Esophagus mucosa (tissue), 1 donor: ENCODE results near the gene RTL9. TPM values are rescaled to one million over a fixed set of nuclear protein-coding genes. Genes with fewer than 3 reads are reported as not detected.
"Not testable (repeated sequence)": the region's sequence is repeated elsewhere in the genome, so short reads cannot be mapped to it uniquely, and the experiment has no call there.

ENCODE experiments used
- ATAC-seq: fragments of 200-7000 bp; cut with Tn5 transposase; one replicate; pipeline ENCODE4 v1.9.1; 2020
- total RNA-seq: library from RNA; stranded (reverse); gene quantifications from one replicate; pipeline ENCODE4 v1.2.4, GENCODE V29; 2023
- donor health status: DM: yes; HTN: yes; CAD: no.

RTL9 gene
- total RNA-seq: not detected

DNA sequence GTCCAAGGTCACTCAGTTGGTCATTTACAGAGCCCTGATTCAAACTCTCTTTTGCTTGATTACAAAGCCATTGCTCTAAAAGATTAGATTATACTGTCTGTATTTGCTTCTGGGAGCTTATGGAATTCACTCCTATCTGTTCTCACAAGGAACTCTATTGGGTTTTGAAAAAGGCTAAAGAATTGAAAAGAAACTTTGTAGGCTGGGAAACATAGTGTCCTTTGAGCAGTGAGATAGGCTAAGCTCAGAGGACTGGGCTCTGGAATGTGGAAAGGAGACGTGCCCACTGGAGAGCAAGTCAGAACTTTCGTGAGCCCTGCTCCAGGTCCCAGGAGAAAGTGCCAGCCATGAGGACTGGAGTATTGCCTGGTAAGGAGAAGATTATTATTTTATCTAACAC is at the start of gene RTL9:
RTL9 (plus strand) TSS at position 301 of the 400 bp plus-strand sequence. CDS start 91,770 bp downstream, outside the sequence.
- no peak for ATAC-seq

- ATAC-seq: no peak
Measured at GRCh38 chrX:110310000-110310790, 48.5 kb upstream of the RTL9 start.

DNA sequence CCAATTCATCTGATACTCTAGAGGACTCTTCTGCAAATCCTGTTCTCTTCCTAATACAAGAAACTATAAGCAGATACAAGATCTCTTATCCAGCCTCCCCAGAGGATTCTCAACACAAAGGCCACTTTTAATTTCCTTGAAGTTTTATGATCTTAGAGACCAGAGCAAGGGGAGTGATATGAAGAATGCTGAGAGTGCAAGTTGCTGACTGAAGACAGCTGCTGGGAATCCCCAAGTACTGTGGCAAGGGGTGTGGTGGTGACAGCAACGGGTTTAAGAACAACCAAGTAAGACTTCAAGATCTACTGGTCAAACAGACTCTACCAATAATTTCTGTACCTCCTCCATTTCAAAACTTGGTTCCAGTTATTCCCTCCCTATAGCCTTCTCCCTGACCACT is 47.8 kb upstream of the RTL9 start:
- peak; percentile 80 for ATAC-seq

DNA sequence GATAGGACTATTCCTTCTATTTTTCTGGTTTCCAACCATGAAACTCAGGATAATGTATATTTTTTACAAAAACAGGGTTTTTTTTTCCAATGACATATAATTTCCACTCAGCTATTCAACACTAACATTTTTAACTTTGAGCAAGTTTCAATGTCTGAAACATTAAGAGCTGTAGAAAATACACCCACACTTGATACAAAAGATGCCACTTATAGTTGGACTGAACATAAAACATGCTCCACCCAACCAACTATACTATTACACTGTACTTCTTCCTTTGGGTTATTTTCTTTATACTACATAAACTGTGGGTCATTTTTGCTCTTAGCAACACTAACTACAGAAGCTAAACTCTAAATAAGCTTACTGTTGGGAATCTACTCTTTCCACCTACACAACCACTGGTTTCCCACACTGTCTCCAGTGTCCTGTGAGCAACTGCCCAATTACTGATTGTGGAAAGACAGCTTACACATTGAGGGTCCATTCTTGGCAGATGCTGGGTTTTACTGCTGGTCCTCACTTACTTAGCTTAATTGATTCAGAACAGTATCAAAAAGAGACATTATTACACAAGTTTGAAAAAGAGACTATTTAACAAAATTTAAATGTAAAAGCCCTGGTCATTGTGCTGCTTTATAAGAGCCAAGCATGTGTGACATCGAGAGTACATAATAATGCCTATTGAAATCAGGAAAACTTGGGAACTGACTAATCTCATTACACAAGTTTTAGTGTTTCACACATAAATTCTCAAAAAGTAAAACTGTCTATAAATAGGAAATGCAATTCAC is 47.0 kb upstream of the RTL9 start:
- no peak for ATAC-seq

- ATAC-seq: no peak
Measured at GRCh38 chrX:110315551-110315950, 43.1 kb upstream of the RTL9 start.

GRCh38 chrX:110316351-110317060 is 42.1 kb upstream of the RTL9 start:
- no peak for ATAC-seq

GRCh38 chrX:110317061-110317819 is 41.4 kb upstream of the RTL9 start:
- ATAC-seq: peak; percentile 47

GRCh38 chrX:110317820-110318663 is 40.6 kb upstream of the RTL9 start, which contains the start of gene AMMECR1:
Gene AMMECR1, minus strand, starts transcription at chrX:110318085. Its CDS starts 14 bp downstream, at chrX:110318071.
- peak; percentile 96 for ATAC-seq

DNA sequence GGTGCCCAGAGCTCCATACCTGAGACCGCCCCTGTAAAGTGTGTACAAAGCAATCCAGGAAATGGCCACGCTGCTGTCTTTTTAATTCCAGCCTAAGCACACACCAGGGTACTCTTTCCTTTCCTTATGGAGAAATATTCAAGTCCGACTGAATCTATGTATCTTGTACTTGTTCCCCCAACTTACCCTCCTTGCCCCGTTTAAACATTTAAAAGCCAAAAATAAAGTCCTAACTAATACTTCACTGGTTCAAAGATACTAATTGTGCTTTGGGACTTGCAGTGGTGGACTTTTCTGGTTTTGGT is 40.0 kb upstream of the RTL9 start:
- ATAC-seq: no peak

GRCh38 chrX:110320381-110320987 is 38.2 kb upstream of the RTL9 start:
- ATAC-seq: no peak

GRCh38 chrX:110321081-110321480 is 37.6 kb upstream of the RTL9 start:
- ATAC-seq: no peak

DNA sequence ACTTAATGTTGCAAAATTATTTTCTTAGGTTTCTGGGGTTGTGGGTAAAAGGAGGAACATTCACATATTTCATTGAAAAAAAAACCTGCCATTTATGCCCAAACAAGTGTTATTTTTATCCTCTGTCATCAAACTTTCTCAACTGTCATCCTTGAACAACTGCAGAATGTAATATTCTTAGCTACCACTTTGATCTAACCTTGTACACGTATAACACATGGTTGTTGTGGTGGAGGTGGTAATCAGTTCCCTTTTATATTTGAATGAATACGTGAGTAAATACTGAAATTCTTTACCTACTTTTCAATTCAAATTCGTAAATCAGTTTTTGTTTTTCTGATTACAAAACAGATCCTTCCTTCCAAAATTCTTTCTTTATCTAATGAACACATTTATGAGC is 37.0 kb upstream of the RTL9 start:
- ATAC-seq: no peak

DNA sequence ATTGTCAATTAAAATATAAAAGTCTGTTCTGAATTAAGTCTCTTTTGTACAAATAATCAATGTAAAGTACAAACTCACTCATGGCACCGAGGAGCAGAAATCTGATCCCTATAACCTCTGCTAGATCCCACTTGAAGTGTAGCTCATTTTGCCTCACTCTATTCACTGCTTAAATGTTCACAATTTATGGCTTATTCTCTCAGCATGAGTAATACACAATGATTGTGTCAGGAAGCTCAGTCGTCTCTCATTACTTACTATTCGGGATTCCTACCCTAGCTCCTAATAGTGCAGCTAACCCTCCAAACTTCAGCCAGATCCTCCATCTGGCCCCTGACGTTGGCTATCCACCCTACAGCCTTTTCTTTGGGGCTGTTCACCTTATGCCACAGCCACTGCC is 36.0 kb upstream of the RTL9 start:
- no peak for ATAC-seq

- no peak for ATAC-seq
Measured at GRCh38 chrX:110326712-110327111, 31.9 kb upstream of the RTL9 start.

GRCh38 chrX:110327336-110327735 is 31.3 kb upstream of the RTL9 start:
- ATAC-seq: no peak

- ATAC-seq: not testable (repeated sequence)
Measured at GRCh38 chrX:110328613-110329012, 30.0 kb upstream of the RTL9 start.

DNA sequence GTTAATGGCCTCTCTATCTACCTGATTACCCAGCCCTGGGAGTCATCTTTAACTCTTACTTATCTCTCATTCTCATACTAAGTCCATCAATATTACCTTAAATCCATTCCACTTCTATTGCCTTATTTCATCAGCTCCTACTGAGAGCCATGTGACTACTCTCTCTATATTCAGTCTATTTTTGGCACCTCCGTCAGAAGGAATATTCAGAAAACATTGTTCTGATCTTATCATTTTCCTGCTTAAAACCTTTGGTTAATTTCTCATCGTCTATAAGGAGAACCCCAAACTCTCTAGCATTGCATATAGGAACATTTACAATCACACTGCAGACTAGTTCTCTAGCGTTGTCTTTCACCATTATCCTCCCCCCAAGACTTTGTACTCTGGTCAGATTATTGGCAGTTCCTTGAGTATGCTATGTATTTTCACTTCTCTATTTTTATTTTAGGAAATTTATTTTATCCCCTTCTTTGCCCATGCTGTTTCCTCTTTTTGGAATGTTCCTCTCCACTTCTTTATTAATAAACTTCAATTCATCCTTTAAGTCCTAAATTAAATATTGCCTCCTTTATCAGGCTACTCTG is 27.1 kb upstream of the RTL9 start:
- no peak for ATAC-seq

- not testable (repeated sequence) for ATAC-seq
Measured at GRCh38 chrX:110333458-110333857, 25.2 kb upstream of the RTL9 start.

DNA sequence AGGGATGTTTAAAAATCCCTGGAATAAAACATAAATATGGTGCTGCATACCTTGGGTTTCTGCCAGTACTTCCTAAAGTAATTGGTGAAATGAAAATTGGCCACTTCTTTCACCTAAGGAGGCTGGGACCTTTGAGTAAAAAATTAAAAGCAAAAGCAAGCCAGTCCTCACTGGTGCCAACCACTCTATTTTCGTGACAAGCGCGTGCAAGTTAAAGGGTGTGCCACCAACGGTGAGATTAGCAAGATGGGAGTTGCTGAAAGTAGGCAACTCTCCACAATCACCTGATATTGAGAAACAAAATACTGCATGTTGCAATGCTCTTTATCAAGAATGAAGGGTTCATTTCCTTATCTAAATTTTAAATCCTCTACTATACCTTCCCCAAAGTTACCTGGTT is 19.7 kb upstream of the RTL9 start:
- ATAC-seq: peak; percentile 80

DNA sequence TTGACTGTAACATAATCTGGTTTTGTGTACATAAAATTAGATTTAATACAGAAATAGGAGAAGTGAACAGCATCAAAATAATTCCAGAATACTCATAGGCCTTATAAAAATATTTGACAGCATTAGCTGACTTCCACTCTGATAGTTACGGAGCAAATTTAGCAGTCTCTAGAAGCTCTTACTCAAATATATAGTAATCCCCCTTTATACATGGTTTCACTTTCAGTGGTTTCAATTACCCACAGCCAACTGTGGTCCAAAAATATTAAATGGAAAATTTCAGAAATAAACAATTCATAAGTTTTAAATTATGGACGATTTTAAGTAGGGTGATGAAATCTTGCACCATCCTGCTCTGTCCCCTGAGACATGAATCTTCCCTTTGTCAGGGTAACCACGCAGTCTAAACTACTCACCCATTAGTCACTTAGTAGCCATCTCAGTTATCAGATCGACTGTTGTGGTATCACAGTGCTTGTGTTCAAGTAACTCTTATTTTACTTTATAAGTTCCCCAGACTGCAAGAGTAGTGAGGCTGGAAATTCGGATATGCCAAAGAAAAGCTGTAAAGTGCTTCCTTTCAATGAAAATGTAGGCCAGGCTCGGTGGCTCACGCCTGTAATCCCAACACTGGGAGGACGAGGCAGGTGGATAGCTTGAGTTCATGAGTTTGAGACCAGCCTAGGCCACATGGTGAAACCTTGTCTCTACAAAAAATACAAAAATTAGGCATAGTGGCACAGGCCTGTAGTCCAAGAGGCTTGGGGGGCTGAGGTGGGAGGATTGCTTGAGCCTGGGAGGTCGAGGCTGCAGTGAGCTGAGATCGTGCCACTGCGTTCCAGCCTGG is 17.2 kb upstream of the RTL9 start:
- no peak for ATAC-seq
